Endodermal cell (in vitro differentiated cells): Measurements from ENCODE around the gene NAT8L. TPM values are rescaled to one million over a fixed set of nuclear protein-coding genes. Genes with fewer than 3 reads are reported as not detected.
A peak's percentile ranks its signal among the peaks of the same experiment; 100 is the strongest.

Experiments
- DNase-seq: peaks from one replicate; pipeline ENCODE4 v3.0.0-alpha.2; 2017
- H3K27ac ChIP-seq: 2 replicates; pipeline ENCODE4 v1.5.1; 2013; ENCODE audit warnings: mild to moderate bottlenecking, low read depth, low read length, moderate library complexity
- H3K27me3 ChIP-seq: 2 replicates; pipeline ENCODE4 v1.6.1; 2013; ENCODE audit warnings: mild to moderate bottlenecking, low read length, moderate library complexity; ENCODE audit not compliant: insufficient read depth, control insufficient read depth, poor library complexity, severe bottlenecking
- H3K36me3 ChIP-seq: 2 replicates; pipeline ENCODE4 v1.7.0; 2013; ENCODE audit warnings: mild to moderate bottlenecking, low read length, moderate library complexity; ENCODE audit not compliant: control insufficient read depth, insufficient read depth
- H3K4me1 ChIP-seq: one replicate; pipeline ENCODE4 v1.7.0; 2013; ENCODE audit warnings: low read length; ENCODE audit not compliant: control insufficient read depth, insufficient read depth
- H3K4me3 ChIP-seq: 2 replicates; pipeline ENCODE4 v1.5.1; 2013; ENCODE audit warnings: mild to moderate bottlenecking, low read length, moderate library complexity
- H3K9ac ChIP-seq: 2 replicates; pipeline ENCODE4 v1.6.1; 2013; ENCODE audit warnings: mild to moderate bottlenecking, low read length, moderate library complexity; ENCODE audit not compliant: poor library complexity, severe bottlenecking; ENCODE audit errors: extremely low read depth
- H3K9me3 ChIP-seq: 2 replicates; pipeline ENCODE4 v1.6.1; 2013; ENCODE audit warnings: mild to moderate bottlenecking, low read length, moderate library complexity; ENCODE audit not compliant: control insufficient read depth
- H3K27ac Mint-ChIP-seq: 2 replicates; pipeline ENCODE4 v1.8.0; 2020; ENCODE audit warnings: mixed read lengths
- H3K27me3 Mint-ChIP-seq: 2 replicates; pipeline ENCODE4 v1.8.0; 2021; ENCODE audit warnings: mild to moderate bottlenecking, mixed read lengths; ENCODE audit not compliant: insufficient read depth
- H3K36me3 Mint-ChIP-seq: 2 replicates; pipeline ENCODE4 v1.8.0; 2020; ENCODE audit warnings: low read depth, mixed read lengths
- H3K4me1 Mint-ChIP-seq: 2 replicates; pipeline ENCODE4 v1.8.0; 2020; ENCODE audit warnings: mixed read lengths
- H3K4me3 Mint-ChIP-seq: 2 replicates; pipeline ENCODE4 v1.8.0; 2020; ENCODE audit warnings: mild to moderate bottlenecking, moderate library complexity, mixed read lengths
- H3K9me3 Mint-ChIP-seq: 2 replicates; pipeline ENCODE4 v1.8.0; 2020; ENCODE audit warnings: mild to moderate bottlenecking, mixed read lengths
- CTCF ChIP-seq: fragments of 200-600 bp; sonication (generic); conservative IDR thresholded peaks from 2 replicates; pipeline ENCODE4 v1.5.0; 2021; ENCODE audit warnings: antibody characterized with exemption, mild to moderate bottlenecking
- WGBS, 2 experiments: methylation state at CpG; one replicate each; pipeline versions ENCODE4 v1.1.5 to v1.1.7; 2013; ENCODE audit warnings: missing lambda C conversion rate in 2 of 2, mixed read lengths in 1 of 2; ENCODE audit not compliant: insufficient coverage in 1 of 2, insufficient read length in 1 of 2; 5-methylcytosine and 5-hydroxymethylcytosine counted together
- total RNA-seq, 2 donors: library from RNA; stranded (reverse); fragmentation: NEBNext Ultra II Directional in 1 of 2; extraction: Animal tissue kit (Norgen Biotek cat#: 25700) in 1 of 2; gene quantifications; 2 replicates in 1 of 2; 3 replicates in 1 of 2; pipeline ENCODE4 v1.2.1, GENCODE V29; 2021

NAT8L gene
- total RNA-seq, 2 donors from 2014 or later: 5.0 to 6.4 TPM

- H3K4me1 ChIP-seq: peaks cover 3% of the 10 kb centered on the region
- no peaks in the 10 kb centered on the region for H3K4me1 Mint-ChIP-seq
- TF ChIP-seq CTCF: no peak
- peak; percentile 40 for DNase-seq
- no peaks in the 10 kb centered on the region for H3K27me3 Mint-ChIP-seq
- no peak overlapping the region for H3K27ac Mint-ChIP-seq
- no peak overlapping the region for H3K27ac ChIP-seq
- H3K36me3 Mint-ChIP-seq: no peaks in the 10 kb centered on the region
- no peaks in the 10 kb centered on the region for H3K9me3 ChIP-seq
- 90 to 92% methylated on average over 10 to 20 of the region's 20 CpGs for WGBS, 2 experiments
- H3K27me3 ChIP-seq: no peaks in the 10 kb centered on the region
- no peaks in the 10 kb centered on the region for H3K9me3 Mint-ChIP-seq
- H3K9ac ChIP-seq: no peak overlapping the region
- no peak overlapping the region for H3K4me3 Mint-ChIP-seq
- H3K36me3 ChIP-seq: no peaks in the 10 kb centered on the region
- H3K4me3 ChIP-seq: no peak overlapping the region
These were observed 14.8 kb downstream of the NAT8L start for GRCh38 chr4:2073808-2074481.

- no peak overlapping the region for H3K9ac ChIP-seq
- no peaks in the 10 kb centered on the region for H3K9me3 ChIP-seq
- no peaks in the 10 kb centered on the region for H3K36me3 ChIP-seq
- Mint-ChIP-seq H3K27ac (no peak overlapping the region), H3K4me3 (no peak overlapping the region), H3K9me3 (no peaks in the 10 kb centered on the region), H3K4me1 (no peaks in the 10 kb centered on the region), H3K27me3 (no peaks in the 10 kb centered on the region), H3K36me3 (no peaks in the 10 kb centered on the region)
- peak; percentile 33 for DNase-seq
- H3K27me3 ChIP-seq: no peaks in the 10 kb centered on the region
- no peak for TF ChIP-seq CTCF
- H3K4me1 ChIP-seq: peaks cover 3% of the 10 kb centered on the region
- no peak overlapping the region for H3K27ac ChIP-seq
- WGBS, 2 experiments: 92 to 100% methylated on average over 2 to 11 of the region's 11 CpGs
- H3K4me3 ChIP-seq: no peak overlapping the region
These were observed 15.5 kb downstream of the NAT8L start for GRCh38 chr4:2074588-2074987.

GRCh38 chr4:2075171-2075986 lies 16.3 kb downstream of the NAT8L start:
- no peak for TF ChIP-seq CTCF
- Histone ChIP-seq H3K27me3 (no peaks in the 10 kb centered on the region), H3K36me3 (no peaks in the 10 kb centered on the region), H3K9ac (no peak overlapping the region), H3K4me3 (no peak overlapping the region), H3K9me3 (no peaks in the 10 kb centered on the region), H3K4me1 (peaks cover 3% of the 10 kb centered on the region), H3K27ac (no peak overlapping the region)
- 91 to 100% methylated on average over 5 to 12 of the region's 12 CpGs for WGBS, 2 experiments
- Mint-ChIP-seq H3K4me3 (no peak overlapping the region), H3K27ac (no peak overlapping the region), H3K36me3 (no peaks in the 10 kb centered on the region), H3K4me1 (no peaks in the 10 kb centered on the region), H3K9me3 (no peaks in the 10 kb centered on the region), H3K27me3 (no peaks in the 10 kb centered on the region)
- DNase-seq: peak; percentile 20
